ENCODE data around the gene IQGAP1. TPM values are rescaled to one million over a fixed set of nuclear protein-coding genes. Genes with fewer than 3 reads are reported as not detected.

The IQGAP1 gene
- total and polyA plus RNA-seq, 4 donors: 83.0 to 396 (median 189) TPM

- DNase-seq (peak in 1 of 3 donors; percentile 28), ATAC-seq (ENCODE audit: insufficient read depth, low FRiP score) (no peak)
- 81 to 86% methylated on average over 2 of the region's 2 CpGs for WGBS, 2 donors
- Histone ChIP-seq H3K27me3 (ENCODE audit: control insufficient read depth in 3 of 3, insufficient read depth in 3 of 3, low read length in 2 of 3) (no peaks in the 10 kb centered on the region), H3K4me1 (ENCODE audit: control insufficient read depth in 5 of 5, insufficient read depth in 5 of 5, low read length in 5 of 5) (peaks cover 2 to 36% (median 5%) of the 10 kb centered on the region in 5 donors), H3K4me3 (no peak overlapping the region), H3K9me3 (ENCODE audit: control insufficient read depth in 4 of 4, insufficient read depth in 3 of 4, low read length in 3 of 4) (no peaks in the 10 kb centered on the region), H3K36me3 (ENCODE audit: control insufficient read depth in 4 of 4, insufficient read depth in 4 of 4, low read length in 4 of 4) (peaks cover 0 to 9% (median 8%) of the 10 kb centered on the region in 4 donors), H3K9ac (ENCODE audit: insufficient read depth in 1 of 2, low read length in 2 of 2) (no peak overlapping the region), H3K27ac (ENCODE audit: low read depth in 1 of 2, low read length in 1 of 2) (no peak overlapping the region)
- no peak for TF ChIP-seq CTCF (IDR thresholded peaks at IDR 0.05; ENCODE audit: control extremely low read depth, extremely low read depth)
Measured at GRCh38 chr15:90425726-90426346, 37.8 kb downstream of the IQGAP1 start.

DNA sequence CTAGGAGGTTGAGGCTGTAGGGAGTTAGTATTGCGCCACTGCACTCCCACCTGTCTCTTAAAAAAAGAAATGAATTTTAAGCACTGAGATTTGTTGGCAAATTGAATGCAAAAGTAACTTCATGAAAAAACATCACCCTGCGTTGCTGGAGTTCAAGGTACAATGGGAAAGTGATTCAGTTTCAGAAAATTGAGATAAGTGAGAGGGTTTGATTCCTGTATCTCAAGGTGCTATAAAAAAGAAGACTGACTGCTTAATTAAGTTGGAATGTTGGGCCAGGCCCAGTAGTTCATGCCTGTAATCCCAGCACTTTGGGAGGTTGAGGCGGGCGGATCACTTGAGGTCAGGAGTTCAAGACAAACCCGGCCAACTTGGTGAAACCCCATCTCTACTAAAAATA lies 39.1 kb downstream of the IQGAP1 start:
- no peak for TF ChIP-seq CTCF (IDR thresholded peaks at IDR 0.05; ENCODE audit: control extremely low read depth, extremely low read depth)
- no peak overlapping the region for H3K27ac ChIP-seq (ENCODE audit: low read depth in 1 of 2, low read length in 1 of 2)
- WGBS, 2 donors: 83 to 86% methylated on average over 5 of the region's 5 CpGs

DNA sequence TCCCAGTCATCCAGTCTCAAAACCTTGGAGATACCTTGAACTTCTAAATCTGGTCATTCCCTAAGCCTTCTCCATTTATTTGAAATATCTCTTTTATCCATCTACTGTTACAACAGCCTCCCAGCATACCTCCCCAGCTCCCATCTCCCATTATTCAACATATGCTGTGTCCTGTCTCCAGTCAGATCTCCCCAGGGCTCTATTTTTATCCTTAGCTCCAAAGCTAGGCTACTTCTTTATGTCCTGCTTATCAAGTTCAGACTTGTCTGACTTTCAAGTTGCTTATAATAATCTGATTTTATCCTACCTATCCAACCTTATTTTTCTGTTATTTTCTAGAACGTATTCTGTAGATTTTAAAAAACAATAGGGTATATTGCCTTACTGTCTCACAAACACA lies 44.2 kb downstream of the IQGAP1 start:
- 89 to 94% methylated on average over 1 of the region's 1 CpG for WGBS, 2 donors
- Histone ChIP-seq H3K4me3 (no peak overlapping the region), H3K36me3 (ENCODE audit: control insufficient read depth in 4 of 4, insufficient read depth in 4 of 4, low read length in 4 of 4) (peaks cover 0 to 11% (median 8%) of the 10 kb centered on the region in 4 donors), H3K27ac (ENCODE audit: low read depth in 1 of 2, low read length in 1 of 2) (no peak overlapping the region), H3K9me3 (ENCODE audit: control insufficient read depth in 4 of 4, insufficient read depth in 3 of 4, low read length in 3 of 4) (no peaks in the 10 kb centered on the region), H3K4me1 (ENCODE audit: control insufficient read depth in 5 of 5, insufficient read depth in 5 of 5, low read length in 5 of 5) (peaks cover 0 to 13% (median 7%) of the 10 kb centered on the region in 5 donors), H3K9ac (ENCODE audit: insufficient read depth in 1 of 2, low read length in 2 of 2) (no peak overlapping the region), H3K27me3 (ENCODE audit: control insufficient read depth in 3 of 3, insufficient read depth in 3 of 3, low read length in 2 of 3) (no peaks in the 10 kb centered on the region)
- ATAC-seq (ENCODE audit: insufficient read depth, low FRiP score): no peak
- no peak for TF ChIP-seq CTCF (IDR thresholded peaks at IDR 0.05; ENCODE audit: control extremely low read depth, extremely low read depth)
- DNase-seq: no peak

More for the DNA sequence above, 39.1 kb downstream of the IQGAP1 start:
- DNase-seq (no peak), ATAC-seq (ENCODE audit: insufficient read depth, low FRiP score) (no peak)
- H3K27me3 ChIP-seq (ENCODE audit: control insufficient read depth in 3 of 3, insufficient read depth in 3 of 3, low read length in 2 of 3): no peaks in the 10 kb centered on the region
- H3K36me3 ChIP-seq (ENCODE audit: control insufficient read depth in 4 of 4, insufficient read depth in 4 of 4, low read length in 4 of 4): peaks cover 0 to 11% (median 8%) of the 10 kb centered on the region in 4 donors
- H3K9ac ChIP-seq (ENCODE audit: insufficient read depth in 1 of 2, low read length in 2 of 2): no peak overlapping the region
- H3K4me1 ChIP-seq (ENCODE audit: control insufficient read depth in 5 of 5, insufficient read depth in 5 of 5, low read length in 5 of 5): peaks cover under 1 to 27% (median 5%) of the 10 kb centered on the region in 5 donors
- no peaks in the 10 kb centered on the region for H3K9me3 ChIP-seq (ENCODE audit: control insufficient read depth in 4 of 4, insufficient read depth in 3 of 4, low read length in 3 of 4)
- no peak overlapping the region for H3K4me3 ChIP-seq

All from lung (tissue), 12 donors.